Fibroblast of mammary gland (primary cell): ENCODE results near the gene HSPB1.
A peak's percentile ranks its signal among the peaks of the same experiment; 100 is the strongest.
"Not testable (repeated sequence)": the region's sequence is repeated elsewhere in the genome, so short reads cannot be mapped to it uniquely, and the experiment has no call there.

Experiments used
- DNase-seq: peaks from one replicate; pipeline ENCODE4 v3.0.0-alpha.2; 2010; ENCODE audit warnings: low read depth
- H3K4me3 ChIP-seq: 2 replicates; pipeline ENCODE4 v1.5.1; 2011; ENCODE audit warnings: low read depth, mild to moderate bottlenecking, low read length, moderate library complexity; ENCODE audit not compliant: control insufficient read depth
- TF ChIP-seq, protein P1 (sequence below): conservative IDR thresholded peaks from 2 replicates; pipeline ENCODE4 v1.5.1; 2011; ENCODE audit warnings: low read depth, low read length, inconsistent platforms; ENCODE audit not compliant: control insufficient read depth, insufficient read depth

The HSPB1 gene

DNA sequence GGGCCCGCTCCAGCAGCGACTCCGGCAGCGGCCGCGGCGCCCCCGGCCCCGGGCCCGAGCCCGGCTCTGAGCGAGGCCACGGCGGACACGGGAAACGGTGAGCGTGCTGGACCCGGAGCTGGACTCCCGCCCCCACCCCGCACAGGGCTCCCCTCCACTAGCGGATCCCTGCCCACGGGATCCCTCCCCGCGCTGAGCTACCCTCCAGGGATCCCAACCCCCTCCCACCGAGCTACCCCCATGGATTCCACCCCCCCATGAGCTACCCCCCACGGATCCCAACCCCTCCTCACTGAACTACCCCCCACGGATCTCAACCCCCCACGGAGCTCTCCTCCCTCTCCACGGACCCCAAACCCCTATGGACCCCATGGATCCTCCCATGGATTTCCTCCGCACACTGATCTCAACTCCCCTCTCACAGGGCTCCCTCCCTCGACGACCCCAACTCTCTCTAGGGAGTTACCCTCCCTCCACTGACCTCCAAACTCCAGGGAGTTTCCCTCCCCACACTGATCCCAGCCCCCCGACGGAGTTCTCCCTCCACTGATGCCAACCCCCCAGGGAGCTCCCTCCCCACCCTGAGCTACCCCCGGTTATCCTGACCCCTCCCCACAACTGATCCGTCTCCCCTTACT is 20.6 kb upstream of the HSPB1 start:
- TF ChIP-seq, protein P1, sequence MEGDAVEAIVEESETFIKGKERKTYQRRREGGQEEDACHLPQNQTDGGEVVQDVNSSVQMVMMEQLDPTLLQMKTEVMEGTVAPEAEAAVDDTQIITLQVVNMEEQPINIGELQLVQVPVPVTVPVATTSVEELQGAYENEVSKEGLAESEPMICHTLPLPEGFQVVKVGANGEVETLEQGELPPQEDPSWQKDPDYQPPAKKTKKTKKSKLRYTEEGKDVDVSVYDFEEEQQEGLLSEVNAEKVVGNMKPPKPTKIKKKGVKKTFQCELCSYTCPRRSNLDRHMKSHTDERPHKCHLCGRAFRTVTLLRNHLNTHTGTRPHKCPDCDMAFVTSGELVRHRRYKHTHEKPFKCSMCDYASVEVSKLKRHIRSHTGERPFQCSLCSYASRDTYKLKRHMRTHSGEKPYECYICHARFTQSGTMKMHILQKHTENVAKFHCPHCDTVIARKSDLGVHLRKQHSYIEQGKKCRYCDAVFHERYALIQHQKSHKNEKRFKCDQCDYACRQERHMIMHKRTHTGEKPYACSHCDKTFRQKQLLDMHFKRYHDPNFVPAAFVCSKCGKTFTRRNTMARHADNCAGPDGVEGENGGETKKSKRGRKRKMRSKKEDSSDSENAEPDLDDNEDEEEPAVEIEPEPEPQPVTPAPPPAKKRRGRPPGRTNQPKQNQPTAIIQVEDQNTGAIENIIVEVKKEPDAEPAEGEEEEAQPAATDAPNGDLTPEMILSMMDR, result no peak
- DNase-seq, result no peak
- peak overlapping the region; percentile 27 for H3K4me3 ChIP-seq

DNA sequence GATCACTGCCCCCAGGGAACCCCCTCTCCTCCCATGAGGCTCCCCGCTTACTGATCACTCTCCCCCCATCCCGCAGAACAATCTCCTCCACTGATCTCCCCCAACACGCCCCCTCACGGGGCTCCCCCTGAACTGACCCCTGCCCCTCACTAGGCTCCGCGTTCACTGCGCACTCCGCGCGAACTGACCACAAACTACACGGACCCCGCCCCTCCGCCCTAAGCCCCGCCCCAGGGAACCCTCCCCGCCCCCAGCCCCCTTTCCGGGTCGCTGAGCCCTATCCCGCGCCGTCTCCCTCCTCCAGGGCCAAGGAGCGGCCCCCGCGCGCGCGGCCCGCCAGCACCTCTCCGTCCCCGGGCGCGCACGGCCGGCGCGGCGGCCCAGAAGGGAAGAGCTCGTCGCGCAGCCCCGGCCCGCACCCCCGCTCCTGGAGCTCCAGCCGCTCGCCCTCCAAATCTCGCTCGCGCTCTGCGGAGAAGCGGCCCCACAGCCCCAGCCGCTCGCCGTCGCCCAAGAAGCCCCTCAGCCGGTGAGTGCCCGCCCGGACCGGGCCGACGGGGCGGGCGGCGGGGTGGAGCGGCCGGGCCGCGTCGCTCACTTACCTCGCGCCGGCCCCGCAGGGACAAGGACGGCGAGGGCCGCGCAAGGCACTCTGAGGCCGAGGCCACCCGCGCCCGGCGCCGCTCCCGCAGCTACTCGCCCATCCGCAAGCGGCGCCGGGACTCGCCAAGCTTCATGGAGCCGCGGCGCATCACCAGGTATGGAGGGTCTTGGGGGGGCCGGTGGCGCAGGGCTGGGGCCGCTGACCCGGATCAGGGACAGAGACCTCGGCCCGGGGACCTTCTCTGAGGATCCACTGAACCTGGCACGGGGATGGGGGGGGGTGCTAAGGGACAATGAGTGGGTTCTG is 19.9 kb upstream of the HSPB1 start:
- H3K4me3 ChIP-seq, result peak overlapping the region; percentile 27
- TF ChIP-seq, protein P1, result no peak
- DNase-seq, result no peak

DNA sequence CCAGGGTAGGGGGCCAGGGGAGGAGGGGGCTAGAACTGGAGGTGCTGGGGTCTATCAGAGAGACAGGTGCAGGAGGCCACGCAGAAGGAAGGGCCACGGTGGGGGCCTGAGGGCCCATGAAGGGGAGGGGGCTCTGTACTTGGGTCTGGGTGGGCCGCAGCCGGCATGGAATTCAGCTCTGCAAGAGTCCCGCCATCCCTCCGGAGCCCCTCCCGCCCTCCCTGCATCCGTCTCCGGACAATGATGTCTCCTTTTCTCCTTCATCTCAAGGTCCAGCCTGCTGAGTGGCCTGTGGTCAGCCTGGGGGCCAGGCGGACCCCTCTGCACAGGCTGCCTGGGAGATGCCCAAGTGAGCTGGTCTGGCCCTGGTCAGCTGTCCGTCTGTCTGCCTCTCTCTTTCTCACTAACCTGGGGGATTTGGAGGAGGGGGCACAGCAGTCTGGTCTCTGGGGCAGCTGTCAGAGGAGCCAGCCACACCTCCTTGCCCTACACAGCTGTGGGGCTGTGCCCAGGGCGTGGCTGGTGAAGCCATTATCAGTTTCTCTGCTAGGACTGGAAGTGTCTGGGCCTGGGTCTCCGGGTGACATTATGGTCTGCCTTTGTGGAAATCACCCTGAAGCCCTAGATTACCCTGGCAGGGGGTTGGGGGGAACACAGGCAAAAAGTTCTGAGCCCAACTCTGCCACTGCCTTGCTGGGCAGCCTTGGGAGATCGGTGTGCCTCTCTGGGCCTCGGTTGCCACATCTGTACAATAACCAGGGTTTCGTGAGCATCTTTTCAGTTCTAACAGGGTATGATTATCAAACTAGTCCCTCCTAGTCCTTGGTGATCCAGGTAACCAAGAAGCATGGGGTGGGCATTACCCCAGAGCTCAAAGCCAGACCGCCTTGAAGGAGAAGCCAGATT is 19.0 kb upstream of the HSPB1 start:
- H3K4me3 ChIP-seq, result peak overlapping the region; percentile 15
- TF ChIP-seq, protein P1, result no peak
- no peak for DNase-seq

DNA sequence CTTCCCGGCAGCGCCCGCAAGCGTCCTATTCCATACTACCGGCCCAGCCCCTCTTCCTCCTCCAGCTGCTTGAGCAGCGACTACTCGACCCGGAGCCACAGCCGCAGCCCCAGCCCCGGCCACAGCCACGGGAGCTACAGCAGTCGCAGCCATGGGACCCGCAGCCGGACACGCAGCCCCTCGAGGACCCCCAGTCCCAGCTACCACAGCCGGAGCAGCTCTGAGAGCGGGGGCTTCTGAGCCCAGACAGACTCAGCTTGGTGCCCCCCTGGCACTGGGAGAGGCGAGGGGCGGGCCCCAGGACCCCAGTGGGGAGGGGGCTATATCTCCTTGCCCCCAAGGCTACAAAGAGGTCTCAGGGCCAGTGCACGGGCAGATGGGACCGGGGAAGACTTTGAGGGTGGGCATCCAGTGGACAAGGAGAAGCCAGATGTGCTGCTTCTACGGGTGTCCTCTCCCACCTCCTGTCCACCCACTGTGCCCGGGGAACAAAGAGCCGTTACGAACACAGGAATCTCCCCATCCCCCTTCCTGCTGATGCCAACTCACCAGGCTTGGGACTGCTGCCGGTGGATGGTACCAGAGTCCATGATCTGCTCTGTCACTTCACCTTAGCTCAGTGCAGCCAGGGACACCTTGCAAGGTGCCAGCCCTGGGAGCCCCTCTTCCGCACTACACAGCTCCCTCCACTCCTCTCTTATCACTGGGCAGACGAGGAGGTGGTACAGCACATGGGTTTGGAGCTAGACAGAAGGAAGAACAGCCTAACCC is 16.7 kb upstream of the HSPB1 start:
- DNase-seq, result no peak
- TF ChIP-seq, protein P1, result no peak
- no peak overlapping the region for H3K4me3 ChIP-seq

DNA sequence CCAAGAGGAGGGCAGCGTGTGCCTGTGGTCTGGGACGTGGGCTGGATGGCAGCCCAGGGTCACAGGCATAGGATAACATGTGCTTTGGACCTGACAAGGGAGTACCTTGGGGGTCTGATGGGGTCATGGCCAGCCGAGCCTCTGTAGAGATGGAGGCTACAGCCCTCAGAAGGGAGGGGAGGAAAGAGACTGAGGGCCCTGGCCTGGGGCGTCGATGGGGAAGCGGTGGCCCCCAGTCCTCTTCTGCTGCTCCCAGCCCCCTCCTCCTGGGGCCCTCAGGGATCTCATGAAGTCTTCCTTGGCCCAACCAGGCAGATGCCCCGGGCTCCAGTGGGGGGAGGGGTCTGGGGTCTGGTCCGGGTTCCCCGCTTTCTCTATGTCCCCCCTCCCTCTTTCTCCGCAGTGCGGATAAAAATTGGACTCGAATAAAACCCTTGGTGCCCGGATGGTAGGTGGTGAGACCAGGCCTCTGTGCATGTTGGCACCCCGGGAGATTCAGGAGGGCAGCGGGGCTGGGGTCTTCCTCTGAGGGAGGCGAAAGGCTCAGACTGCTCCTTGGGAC is 15.6 kb upstream of the HSPB1 start:
- no peak for DNase-seq
- no peak overlapping the region for H3K4me3 ChIP-seq
- TF ChIP-seq, protein P1, result no peak

DNA sequence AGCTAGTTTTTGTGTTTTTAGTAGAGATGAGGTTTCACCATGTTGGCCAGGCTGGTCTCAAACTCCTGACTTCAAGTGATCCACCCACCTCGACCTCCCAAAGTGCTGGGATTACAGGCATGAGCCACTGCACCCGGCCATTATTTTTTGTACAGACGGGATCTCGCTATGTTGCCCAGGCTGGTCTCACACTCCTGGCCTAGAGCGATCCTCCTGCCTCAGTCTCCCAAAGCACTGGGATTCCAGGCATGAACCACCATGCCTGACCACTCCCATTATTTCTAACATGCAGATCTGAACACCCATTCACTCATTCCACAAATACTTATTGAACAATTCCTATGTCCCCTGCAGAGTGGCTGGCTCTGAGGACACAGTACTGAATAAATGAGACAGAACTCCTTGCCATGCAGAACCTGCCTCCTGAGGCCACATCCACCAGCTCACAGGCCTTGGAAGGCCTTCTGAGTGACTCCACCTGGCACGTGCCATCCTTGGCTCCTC is 11.6 kb upstream of the HSPB1 start:
- not testable (repeated sequence) for H3K4me3 ChIP-seq, DNase-seq
